T-cell (primary cell): ENCODE measurements around the gene FBN2. TPM values are rescaled to one million over a fixed set of nuclear protein-coding genes. Genes with fewer than 3 reads are reported as not detected.

ENCODE experiments used
- ATAC-seq, 4 experiments: fragments of 200-7000 bp in 3 of 4; fragments of 150-1000 bp in 1 of 4; cut with Tn5 transposase; replicated peaks in 1 of 4; 1 replicate in 3 of 4; 2 replicates in 1 of 4; pipeline ENCODE4 v1.10.0; 2021; ENCODE audit warnings: moderate library complexity in 3 of 4, mild to moderate bottlenecking in 2 of 4, moderate number of reproducible peaks in 1 of 4
- CTCF ChIA-PET, 2 donors: fragments of 300-600 bp; sonication (Branson Sonifier 250); formaldehyde crosslinking; loops; one replicate each; lab custom pipeline; 2022; ENCODE audit warnings: antibody characterized with exemption in 2 of 2; lab: Charles Lee
- POLR2A ChIA-PET, 2 donors: fragments of 300-600 bp; sonication (Branson Sonifier 250); formaldehyde crosslinking; loops; one replicate each; lab custom pipeline; 2022; ENCODE audit warnings: antibody characterized with exemption in 2 of 2; lab: Charles Lee
- DNase-seq, 35 experiments: peaks; one replicate each; pipeline versions ENCODE4 v3.0.0 to v3.0.0-alpha.2; 2013 to 2023
- H3K27ac ChIP-seq: one replicate; pipeline ENCODE4 v1.5.1; 2013; ENCODE audit warnings: low read length
- H3K27me3 ChIP-seq, 2 experiments: replicated peaks in 1 of 2; 1 replicate in 1 of 2; 2 replicates in 1 of 2; pipeline versions ENCODE4 v1.6.1 to v1.7.0; 2013; ENCODE audit warnings: low read length in 1 of 2, mixed read lengths in 1 of 2; ENCODE audit not compliant: control insufficient read depth in 2 of 2, insufficient read depth in 2 of 2; ENCODE audit errors: extremely low read depth in 1 of 2
- H3K36me3 ChIP-seq, 2 donors: 1 replicate in 1 of 2; 2 replicates in 1 of 2; pipeline versions ENCODE4 v1.6.1 to v1.7.0; 2013; ENCODE audit warnings: low read length in 1 of 2; ENCODE audit not compliant: control insufficient read depth in 2 of 2, insufficient read depth in 1 of 2; ENCODE audit errors: extremely low read depth in 1 of 2
- H3K4me1 ChIP-seq, 2 experiments: 1 replicate in 1 of 2; 2 replicates in 1 of 2; pipeline versions ENCODE4 v1.6.1 to v1.7.0; 2013; ENCODE audit warnings: low read length in 2 of 2, mixed read lengths in 1 of 2; ENCODE audit not compliant: insufficient read depth in 2 of 2, control insufficient read depth in 1 of 2; ENCODE audit errors: extremely low read depth in 1 of 2
- H3K4me3 ChIP-seq, 2 donors: 1 replicate in 1 of 2; 2 replicates in 1 of 2; pipeline versions ENCODE4 v1.5.1 to v1.7.0; 2013; ENCODE audit warnings: mild to moderate bottlenecking in 2 of 2, low read length in 1 of 2, moderate library complexity in 1 of 2; ENCODE audit not compliant: control insufficient read depth in 1 of 2; ENCODE audit errors: extremely low read depth in 1 of 2
- H3K9me3 ChIP-seq: 2 replicates; pipeline ENCODE4 v1.7.0; 2013
- H3K27ac Mint-ChIP-seq, 2 donors: one replicate each; pipeline ENCODE4 v1.8.0; 2020 to 2021; ENCODE audit warnings: mild to moderate bottlenecking in 2 of 2, mixed read lengths in 2 of 2
- H3K27me3 Mint-ChIP-seq, 2 donors: one replicate each; pipeline ENCODE4 v1.8.0; 2021 to 2022; ENCODE audit warnings: mixed read lengths in 2 of 2
- H3K36me3 Mint-ChIP-seq: one replicate; pipeline ENCODE4 v1.8.0; 2021; ENCODE audit warnings: mixed read lengths
- H3K4me1 Mint-ChIP-seq, 3 donors: one replicate each; pipeline ENCODE4 v1.8.0; 2020 to 2022; ENCODE audit warnings: mixed read lengths in 3 of 3, mild to moderate bottlenecking in 1 of 3
- H3K4me3 Mint-ChIP-seq, 3 donors: one replicate each; pipeline ENCODE4 v1.8.0; 2020 to 2022; ENCODE audit warnings: mild to moderate bottlenecking in 3 of 3, mixed read lengths in 3 of 3, moderate library complexity in 3 of 3
- H3K9me3 Mint-ChIP-seq, 3 donors: one replicate each; pipeline ENCODE4 v1.8.0; 2020 to 2022; ENCODE audit warnings: mixed read lengths in 3 of 3
- WGBS: methylation state at CpG from one replicate; pipeline ENCODE4 v1.1.5; 2013; ENCODE audit warnings: missing lambda C conversion rate; ENCODE audit not compliant: insufficient coverage; 5-methylcytosine and 5-hydroxymethylcytosine counted together
- total RNA-seq, 35 experiments: library from RNA in 6 of 35; stranded (reverse) in 6 of 35; fragments of 120-200 nt in 1 of 35; gene quantifications; one replicate each; pipeline versions ENCODE4 v1.2.1 to v1.2.4 and lab custom pipeline; 2013 to 2026

The FBN2 gene
- total RNA-seq, 5 donors from 2014 or later (not counting 1 experiment from before 2014, with no cell fraction given), result 0.32 to 0.61 (median 0.36) TPM; not detected in 2

DNA sequence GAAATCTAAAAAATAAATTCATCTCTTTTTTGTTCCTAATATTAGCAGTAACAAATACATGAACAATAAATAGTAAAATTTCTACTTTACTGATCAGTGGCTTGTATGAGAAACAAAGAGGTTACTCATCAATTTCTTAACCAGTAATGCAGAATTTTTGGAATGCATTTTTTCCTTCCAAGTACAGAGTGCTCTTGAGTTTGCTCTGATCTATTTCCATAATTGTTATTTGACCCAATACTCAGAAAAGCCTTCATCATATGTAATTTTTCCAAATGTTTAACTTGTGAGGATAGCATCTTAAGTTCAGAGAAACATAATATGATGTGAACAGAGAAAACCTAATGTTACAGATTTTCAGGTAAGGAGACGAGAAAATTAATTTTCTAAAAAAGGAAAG, 47.3 kb downstream of the FBN2 start:
- ATAC-seq, result no peak
- no peaks in the 10 kb centered on the region for H3K27me3 Mint-ChIP-seq
- POLR2A ChIA-PET, result no interaction called here

DNA sequence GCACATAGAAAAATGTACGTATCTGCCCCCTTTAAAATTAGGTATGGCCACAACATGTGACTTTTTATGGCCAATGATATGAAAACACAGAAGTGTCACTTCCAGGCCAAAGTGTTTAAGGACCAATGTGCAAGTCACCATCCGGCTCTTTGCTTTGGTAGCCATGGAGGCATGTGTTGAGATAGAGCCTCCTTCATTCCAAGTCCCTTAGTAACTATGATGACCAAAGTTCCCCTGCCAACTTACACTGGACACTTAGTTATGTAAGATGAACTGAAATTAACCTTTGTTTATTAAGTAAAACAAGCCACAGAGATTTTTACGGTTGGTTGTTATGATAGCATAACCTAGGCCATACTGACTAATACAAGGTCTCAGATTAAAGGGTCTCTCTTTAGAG, 51.0 kb downstream of the FBN2 start:
- no peaks in the 10 kb centered on the region for H3K9me3 Mint-ChIP-seq
- H3K36me3 ChIP-seq, result no peaks in the 10 kb centered on the region
- H3K4me3 ChIP-seq, result no peak overlapping the region
- no peaks in the 10 kb centered on the region for H3K4me1 ChIP-seq
- no peaks in the 10 kb centered on the region for H3K4me1 Mint-ChIP-seq
- H3K9me3 ChIP-seq, result no peaks in the 10 kb centered on the region
- H3K27me3 ChIP-seq, result no peaks in the 10 kb centered on the region
- no peak overlapping the region for H3K4me3 Mint-ChIP-seq
- CTCF ChIA-PET, result no interaction called here
- H3K27me3 Mint-ChIP-seq, result no peaks in the 10 kb centered on the region
- no peak for ATAC-seq
- H3K36me3 Mint-ChIP-seq, result no peaks in the 10 kb centered on the region
- H3K27ac Mint-ChIP-seq, result no peak overlapping the region
- DNase-seq, result no peak
- POLR2A ChIA-PET, result no interaction called here
- WGBS, result 67% methylated on average over 1 of the region's 3 CpGs
- H3K27ac ChIP-seq, result no peak overlapping the region

More for the DNA sequence above, 47.3 kb downstream of the FBN2 start:
- no peaks in the 10 kb centered on the region for H3K4me1 Mint-ChIP-seq
- DNase-seq, result no peak
- H3K36me3 Mint-ChIP-seq, result no peaks in the 10 kb centered on the region
- Histone ChIP-seq H3K4me1 (no peaks in the 10 kb centered on the region), H3K27me3 (no peaks in the 10 kb centered on the region), H3K9me3 (no peaks in the 10 kb centered on the region), H3K27ac (no peak overlapping the region), H3K4me3 (no peak overlapping the region), H3K36me3 (no peaks in the 10 kb centered on the region)
- no CpG with 5 or more reads among the region's 1 CpG for WGBS
- no peak overlapping the region for H3K4me3 Mint-ChIP-seq
- H3K27ac Mint-ChIP-seq, result no peak overlapping the region
- CTCF ChIA-PET, result no interaction called here
- H3K9me3 Mint-ChIP-seq, result peaks cover 6 to 11% (median 9%) of the 10 kb centered on the region in 3 donors

DNA sequence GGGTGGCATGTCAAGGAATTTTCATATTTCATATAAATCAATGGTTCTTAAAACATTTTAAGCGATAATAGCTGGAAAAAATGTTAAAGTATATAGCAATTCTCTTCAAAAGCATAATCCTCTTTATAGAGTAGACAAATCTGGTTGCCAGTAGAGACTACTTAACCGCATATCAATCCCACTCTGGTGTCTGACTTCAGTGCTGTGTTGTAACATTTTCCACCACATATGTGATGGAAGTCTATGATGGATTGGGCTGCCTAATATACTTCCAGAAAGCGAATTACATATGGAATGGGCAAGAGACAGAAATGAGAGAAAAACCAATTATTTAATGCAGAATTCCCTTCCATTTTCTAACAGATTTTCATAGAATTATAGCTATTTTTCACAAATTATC, 54.3 kb downstream of the FBN2 start:
- no peaks in the 10 kb centered on the region for H3K9me3 ChIP-seq
- ChIA-PET POLR2A (no interaction called here), CTCF (no interaction called here)
- H3K36me3 ChIP-seq, result no peaks in the 10 kb centered on the region
- Mint-ChIP-seq H3K27ac (no peak overlapping the region), H3K36me3 (no peaks in the 10 kb centered on the region), H3K4me1 (no peaks in the 10 kb centered on the region), H3K27me3 (no peaks in the 10 kb centered on the region), H3K9me3 (no peaks in the 10 kb centered on the region), H3K4me3 (no peak overlapping the region)
- ATAC-seq (no peak), DNase-seq (no peak)
- H3K4me3 ChIP-seq, result no peak overlapping the region
- WGBS, result no CpG with 5 or more reads among the region's 3 CpGs
- no peaks in the 10 kb centered on the region for H3K27me3 ChIP-seq
- no peak overlapping the region for H3K27ac ChIP-seq
- no peaks in the 10 kb centered on the region for H3K4me1 ChIP-seq

DNA sequence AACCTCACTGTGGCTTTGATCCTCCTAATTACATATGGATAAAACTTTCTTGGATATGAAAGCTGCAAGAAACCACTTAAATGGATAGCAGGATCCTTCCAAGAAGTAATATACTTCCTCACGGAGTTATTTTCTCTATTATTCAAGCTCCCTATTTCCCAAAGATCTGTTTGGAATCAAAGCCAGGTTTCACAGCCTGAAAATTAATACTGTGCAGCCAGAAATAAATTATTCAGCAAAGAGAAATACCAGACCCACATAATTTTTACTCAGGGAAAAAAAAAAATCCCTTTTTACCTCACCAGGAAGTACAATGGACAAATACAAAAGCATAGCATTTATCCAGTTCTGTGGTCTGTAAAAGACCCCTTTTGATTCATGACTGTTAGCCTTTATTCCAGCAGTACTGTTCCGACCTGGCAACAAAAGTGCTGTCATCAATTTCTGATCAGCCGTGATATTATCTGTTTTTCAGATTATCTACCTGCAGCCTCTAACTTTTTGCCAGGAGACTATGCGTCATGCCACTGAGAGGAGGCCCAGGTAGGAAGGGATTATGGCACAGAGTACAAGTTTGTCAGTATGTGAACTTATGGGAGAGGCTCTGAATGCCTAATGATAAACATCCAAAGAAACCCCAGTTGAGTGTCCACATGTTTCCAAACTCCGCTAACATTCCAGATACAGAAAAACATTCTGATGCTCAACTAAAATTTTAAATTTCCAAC, 57.0 kb downstream of the FBN2 start:
- ChIA-PET CTCF (no interaction called here), POLR2A (no interaction called here)
- H3K36me3 Mint-ChIP-seq, result no peaks in the 10 kb centered on the region
- no peak overlapping the region for H3K4me3 Mint-ChIP-seq
- H3K27me3 Mint-ChIP-seq, result no peaks in the 10 kb centered on the region
- no peak for ATAC-seq
- no peak for DNase-seq
- H3K9me3 Mint-ChIP-seq, result no peaks in the 10 kb centered on the region
- Histone ChIP-seq H3K36me3 (no peaks in the 10 kb centered on the region), H3K27ac (no peak overlapping the region), H3K4me3 (no peak overlapping the region), H3K9me3 (no peaks in the 10 kb centered on the region), H3K27me3 (no peaks in the 10 kb centered on the region), H3K4me1 (no peaks in the 10 kb centered on the region)
- no peak overlapping the region for H3K27ac Mint-ChIP-seq
- no peaks in the 10 kb centered on the region for H3K4me1 Mint-ChIP-seq
- 100% methylated on average over 1 of the region's 5 CpGs for WGBS

DNA sequence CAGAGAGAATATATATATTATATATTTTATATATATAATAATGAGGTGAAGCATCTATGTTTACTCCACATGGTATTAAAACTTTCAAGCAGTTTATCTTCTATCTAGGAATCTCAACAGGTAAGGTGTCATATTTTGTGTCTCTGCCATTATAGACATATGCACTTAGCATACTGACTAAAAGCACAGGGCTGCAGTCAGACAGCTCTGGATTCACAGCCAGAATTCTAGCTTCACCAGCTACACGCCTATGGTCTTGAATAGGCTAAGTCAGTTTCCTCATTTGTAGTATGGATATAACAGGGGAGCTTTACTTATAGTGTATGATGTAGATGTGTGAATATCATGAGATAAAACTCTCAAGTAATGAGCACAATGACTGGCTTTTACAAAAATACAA, 57.9 kb downstream of the FBN2 start:
- Histone ChIP-seq H3K9me3 (no peaks in the 10 kb centered on the region), H3K4me3 (no peak overlapping the region), H3K27ac (no peak overlapping the region), H3K27me3 (no peaks in the 10 kb centered on the region), H3K36me3 (no peaks in the 10 kb centered on the region), H3K4me1 (no peaks in the 10 kb centered on the region)
- Mint-ChIP-seq H3K27me3 (no peaks in the 10 kb centered on the region), H3K9me3 (no peaks in the 10 kb centered on the region), H3K36me3 (no peaks in the 10 kb centered on the region), H3K4me1 (no peaks in the 10 kb centered on the region), H3K27ac (no peak overlapping the region), H3K4me3 (no peak overlapping the region)
- CTCF ChIA-PET, result no interaction called here
- POLR2A ChIA-PET, result no interaction called here
- no CpG with 5 or more reads among the region's 1 CpG for WGBS
- no peak for DNase-seq
- no peak for ATAC-seq

DNA sequence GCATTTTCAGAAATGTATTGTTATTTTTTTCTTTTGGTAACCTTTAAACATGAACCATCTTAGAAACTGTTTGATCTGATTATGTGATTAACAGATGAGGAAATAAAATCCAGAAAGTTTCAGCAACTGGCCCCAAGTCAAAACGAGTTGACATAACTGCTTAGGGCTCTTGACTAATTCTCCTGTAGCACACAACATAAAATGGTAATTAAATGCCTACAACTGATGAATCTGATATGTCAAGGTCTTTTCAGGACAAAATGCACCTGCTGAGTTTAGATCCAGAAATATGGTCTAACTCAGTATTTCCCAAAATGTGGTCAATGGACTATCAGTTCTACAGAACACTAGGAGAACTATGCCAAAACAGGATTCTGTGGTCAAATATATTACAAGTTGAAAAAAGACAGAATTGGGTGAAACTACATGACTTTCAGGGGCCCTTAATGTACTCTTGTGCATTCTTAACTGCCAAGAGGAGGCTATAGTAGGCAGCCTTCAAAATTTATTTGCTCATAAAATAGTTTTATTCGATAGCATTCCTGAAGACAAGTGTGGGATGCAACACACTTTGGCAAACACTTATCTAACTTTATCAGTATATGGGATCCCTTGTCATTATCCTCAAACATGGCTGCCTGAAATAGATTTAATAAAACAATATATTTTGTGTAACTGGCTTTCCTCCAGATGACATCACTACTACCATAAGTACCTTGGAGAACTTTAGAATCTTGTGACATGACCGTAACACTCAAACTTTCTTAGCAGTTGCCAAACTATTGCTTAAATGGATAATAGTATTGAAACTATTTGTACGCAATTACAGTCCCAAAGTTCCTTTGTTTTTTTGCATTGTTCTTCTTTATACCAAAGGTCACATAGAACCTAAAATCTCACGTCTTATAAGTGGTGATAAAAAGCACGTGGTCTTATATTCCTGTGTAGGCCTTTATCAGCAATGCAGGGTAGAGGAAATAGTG, 59.4 kb downstream of the FBN2 start:
- ChIA-PET CTCF (interaction anchor here in 1 of 2 donors (0.6 kb wide), 1 partner anchor 1388 kb away, joined by 3 read pairs; no protein-coding TSS in a partner anchor), POLR2A (no interaction called here)
- WGBS, result no CpG with 5 or more reads among the region's 6 CpGs
- no peak overlapping the region for H3K27ac Mint-ChIP-seq
- Histone ChIP-seq H3K27ac (no peak overlapping the region), H3K4me1 (no peaks in the 10 kb centered on the region), H3K9me3 (no peaks in the 10 kb centered on the region), H3K27me3 (no peaks in the 10 kb centered on the region), H3K4me3 (no peak overlapping the region), H3K36me3 (no peaks in the 10 kb centered on the region)
- no peaks in the 10 kb centered on the region for H3K4me1 Mint-ChIP-seq
- H3K36me3 Mint-ChIP-seq, result no peaks in the 10 kb centered on the region
- DNase-seq, result no peak
- no peak overlapping the region for H3K4me3 Mint-ChIP-seq
- no peak for ATAC-seq
- H3K9me3 Mint-ChIP-seq, result peaks cover 0 to 4% (median 0%) of the 10 kb centered on the region in 3 donors
- H3K27me3 Mint-ChIP-seq, result no peaks in the 10 kb centered on the region
